HEK293 (cell line): ENCODE data around the gene ATP8A1.

Experiments
- CTCF ChIP-seq: fragments of 450-650 bp; formaldehyde crosslinking; IDR thresholded peaks from 2 replicates; pipeline ENCODE4 v1.5.1; 2016; ENCODE audit warnings: missing biosample characterization, missing genetic modification characterization
- INSM2 ChIP-seq: fragments of 450-650 bp; formaldehyde crosslinking; IDR thresholded peaks from 2 replicates; pipeline ENCODE4 v1.5.1; 2016; ENCODE audit warnings: missing biosample characterization, missing genetic modification characterization
- ZSCAN16 ChIP-seq: fragments of 450-650 bp; formaldehyde crosslinking; IDR thresholded peaks from 2 replicates; pipeline ENCODE4 v1.5.1; 2016; ENCODE audit warnings: missing biosample characterization, missing genetic modification characterization

- TF ChIP-seq ZSCAN16 (no peak), CTCF (tag by site-specific recombination) (no peak), INSM2 (no peak)
These were observed 41.7 kb downstream of the ATP8A1 start for GRCh38 chr4:42615131-42615763.
